ENCODE results near the gene C2orf42.

C2orf42 gene

DNA sequence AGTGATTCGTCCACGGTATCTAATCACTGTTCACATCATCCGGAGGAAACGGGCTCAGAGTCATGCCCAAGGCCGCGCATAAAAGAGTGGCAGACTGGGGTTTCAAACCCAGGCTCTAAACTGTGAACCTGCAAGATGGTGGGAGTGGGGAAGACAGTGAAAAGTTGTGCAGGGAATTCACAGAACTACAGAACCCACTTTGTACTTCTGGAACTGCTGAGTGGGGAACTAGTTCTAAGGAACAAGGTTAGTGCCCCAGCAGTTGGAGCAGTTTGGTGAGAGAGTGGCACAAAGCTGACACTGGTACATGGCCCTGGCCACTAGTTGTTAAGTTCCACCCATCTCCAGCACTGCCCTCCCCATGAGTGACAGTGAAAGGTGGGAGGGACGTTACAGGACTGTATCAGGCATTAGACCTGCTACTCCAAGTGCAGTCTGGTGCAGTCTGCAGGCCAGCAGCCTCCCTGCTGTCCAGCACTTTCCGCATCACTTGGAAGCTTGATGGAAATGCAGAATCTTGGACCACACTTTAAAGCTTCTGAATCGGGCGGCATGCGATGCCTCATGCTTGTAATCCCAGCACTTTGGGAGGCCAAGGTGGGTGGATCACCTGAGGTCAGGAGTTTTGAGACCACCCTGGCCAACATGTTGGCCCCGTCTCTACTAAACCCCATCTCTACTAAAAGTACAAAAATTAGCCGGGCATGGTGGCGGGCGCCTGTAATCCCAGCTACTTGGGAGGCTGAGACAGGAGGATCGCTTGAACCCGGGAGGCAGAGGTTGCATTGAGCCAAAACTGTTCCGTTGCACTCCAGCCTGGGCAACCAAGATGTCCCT lies 47.3 kb downstream of the C2orf42 start:
- ChIA-PET CTCF (interaction anchor here (0.7 to 1.2 kb wide), 3 partner anchors 229 to 316 kb away, joined by 3 to 4 read pairs (median 3); partner anchors contain the start of gene MXD1), POLR2A (interaction anchor here (1.1 to 5.7 kb wide), 11 partner anchors 11 to 229 kb away, joined by 3 to 62 read pairs (median 11); partner anchors contain the start of genes MXD1, PCBP1 and PCYOX1)
- no peak for DNase-seq (ENCODE audit: extremely low spot score)
- TF ChIP-seq FOXA1 (IDR thresholded peaks at IDR 0.05) (no peak), HDGF (IDR thresholded peaks at IDR 0.05; ENCODE audit: borderline replicate concordance) (no peak), LEF1 (IDR thresholded peaks at IDR 0.05; ENCODE audit: borderline replicate concordance) (no peak), FOXK2 (IDR thresholded peaks at IDR 0.05) (no peak), ARNT (IDR thresholded peaks at IDR 0.05) (no peak), FOXM1 (IDR thresholded peaks at IDR 0.05; ENCODE audit: borderline replicate concordance) (no peak), PKNOX1 (IDR thresholded peaks at IDR 0.05) (peak; percentile 82)

- ChIA-PET CTCF (interaction anchor here (1.0 to 1.2 kb wide), 2 partner anchors 228 to 315 kb away, joined by 3 to 4 read pairs; partner anchors contain the start of gene MXD1), POLR2A (interaction anchor here (0.7 to 5.7 kb wide), 15 partner anchors 10 to 228 kb away, joined by 3 to 62 read pairs (median 6); partner anchors contain the start of genes FAM136A, MXD1, PCBP1 and SNRPG)
- peak; percentile 98 for DNase-seq (ENCODE audit: extremely low spot score)
- no peak for TF ChIP-seq BHLHE40 (IDR thresholded peaks at IDR 0.05; ENCODE audit: borderline replicate concordance)
- TF ChIP-seq FOXK2 (IDR thresholded peaks at IDR 0.05) = no peak
- 0 out of 2 replicates have a peak, but pooled peaks have one; percentile 40 for TF ChIP-seq CTBP1 (IDR thresholded peaks at IDR 0.05; ENCODE audit: borderline replicate concordance)
- no peak for TF ChIP-seq SP1 (IDR thresholded peaks at IDR 0.05)
- no peak for TF ChIP-seq TARDBP (IDR thresholded peaks at IDR 0.05)
- no peak for TF ChIP-seq HDGF (IDR thresholded peaks at IDR 0.05; ENCODE audit: borderline replicate concordance)
- peak; percentile 92 for TF ChIP-seq ARNT (IDR thresholded peaks at IDR 0.05)
- TF ChIP-seq SUZ12 (IDR thresholded peaks at IDR 0.05) = no peak
- no peak for TF ChIP-seq LEF1 (IDR thresholded peaks at IDR 0.05; ENCODE audit: borderline replicate concordance)
- no peak for TF ChIP-seq NFRKB (IDR thresholded peaks at IDR 0.05)
- TF ChIP-seq FOXM1 (IDR thresholded peaks at IDR 0.05; ENCODE audit: borderline replicate concordance) = no peak
- TF ChIP-seq L3MBTL2 (conservative IDR thresholded peaks at IDR 0.05) = peak; percentile 60
- TF ChIP-seq FOXA1 (IDR thresholded peaks at IDR 0.05) = no peak
- no peak for TF ChIP-seq ZNF384 (IDR thresholded peaks at IDR 0.05)
- TF ChIP-seq ELF4 (IDR thresholded peaks at IDR 0.05) = peak; percentile 92
- no peak for TF ChIP-seq PKNOX1 (IDR thresholded peaks at IDR 0.05)
Observed at GRCh38 chr2:70142590-70143313, 48.1 kb downstream of the C2orf42 start.

GRCh38 chr2:70141902-70142589 lies 48.8 kb downstream of the C2orf42 start:
- POLR2A ChIA-PET = interaction anchor here (0.7 to 5.7 kb wide), 17 partner anchors 9 to 228 kb away, joined by 3 to 62 read pairs (median 6); partner anchors contain the start of genes FAM136A, MXD1, PCBP1 and SNRPG
- DNase-seq (ENCODE audit: extremely low spot score) = no peak
- CTCF ChIA-PET = interaction anchor here (1.2 kb wide), 1 partner anchor 228 kb away, joined by 4 read pairs; the partner anchor contains the start of gene MXD1
- TF ChIP-seq L3MBTL2 (conservative IDR thresholded peaks at IDR 0.05) (peak; percentile 84), FOXM1 (IDR thresholded peaks at IDR 0.05; ENCODE audit: borderline replicate concordance) (no peak)

DNA sequence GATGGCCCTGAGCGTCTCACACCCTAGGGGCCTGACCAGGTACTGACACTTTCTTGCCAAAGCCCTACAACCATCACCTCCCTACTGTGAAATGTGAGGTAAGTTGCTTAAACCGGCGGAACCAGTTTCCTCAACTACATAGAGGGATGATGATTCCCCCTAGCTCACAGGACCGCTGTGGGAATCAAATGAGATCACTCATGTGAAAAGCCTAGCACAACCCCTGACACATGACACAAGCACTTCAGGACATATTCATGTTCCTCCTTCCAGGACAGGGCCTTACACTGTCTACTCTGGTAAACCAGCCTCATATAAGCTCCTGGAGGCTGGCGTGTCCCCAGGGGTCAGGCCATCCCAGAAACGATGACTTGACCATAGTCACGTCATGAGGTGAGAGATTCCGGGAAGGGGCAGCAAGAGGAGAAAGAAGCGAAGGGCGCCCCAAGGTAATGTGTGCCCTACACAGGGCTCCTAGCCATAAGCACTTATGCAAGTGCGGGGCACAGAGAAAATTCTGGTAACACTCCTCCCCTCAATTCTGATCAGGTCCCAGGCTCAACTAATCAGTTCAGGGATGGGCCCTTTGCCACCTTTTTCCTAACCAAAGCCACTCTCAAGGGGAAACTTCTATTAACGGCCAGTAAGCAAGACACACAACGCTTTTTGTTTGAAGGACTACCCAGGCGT lies 49.5 kb downstream of the C2orf42 start:
- TF ChIP-seq LEF1 (IDR thresholded peaks at IDR 0.05; ENCODE audit: borderline replicate concordance) (no peak), PKNOX1 (IDR thresholded peaks at IDR 0.05) (no peak), ELF4 (IDR thresholded peaks at IDR 0.05) (no peak), BHLHE40 (IDR thresholded peaks at IDR 0.05; ENCODE audit: borderline replicate concordance) (no peak), ARNT (IDR thresholded peaks at IDR 0.05) (no peak), SUZ12 (IDR thresholded peaks at IDR 0.05) (no peak), FOXK2 (IDR thresholded peaks at IDR 0.05) (no peak), FOXM1 (IDR thresholded peaks at IDR 0.05; ENCODE audit: borderline replicate concordance) (no peak), SP1 (IDR thresholded peaks at IDR 0.05) (no peak), HDGF (IDR thresholded peaks at IDR 0.05; ENCODE audit: borderline replicate concordance) (no peak), ZNF384 (IDR thresholded peaks at IDR 0.05) (no peak), NFRKB (IDR thresholded peaks at IDR 0.05) (no peak), CTBP1 (IDR thresholded peaks at IDR 0.05; ENCODE audit: borderline replicate concordance) (no peak), TARDBP (IDR thresholded peaks at IDR 0.05) (no peak), L3MBTL2 (conservative IDR thresholded peaks at IDR 0.05) (no peak), FOXA1 (IDR thresholded peaks at IDR 0.05) (no peak)
- ChIA-PET CTCF (no interaction called here), POLR2A (interaction anchor here (0.5 to 5.7 kb wide), 13 partner anchors 9 to 398 kb away, joined by 3 to 62 read pairs (median 6); partner anchors contain the start of genes MXD1 and PCBP1)
- no peak for DNase-seq (ENCODE audit: extremely low spot score)

Data from HEK293T (cell line).